Uterus (tissue), 4 donors: ENCODE data around the gene TMEM26. TPM values are rescaled to one million over a fixed set of nuclear protein-coding genes. Genes with fewer than 3 reads are reported as not detected.

Source experiments
- DNase-seq, 2 donors: peaks; one replicate each; pipeline ENCODE4 v3.0.0-alpha.2; 2019 to 2020
- H3K27ac ChIP-seq, 2 donors: fragments of 200-600 bp; sonication (generic); 1 replicate in 1 of 2; 2 replicates in 1 of 2; pipeline ENCODE4 v1.5.1; 2016 to 2018
- H3K27me3 ChIP-seq, 2 donors: fragments of 200-600 bp; sonication (generic); one replicate each; pipeline ENCODE4 v1.5.1; 2018 to 2019; ENCODE audit warnings: control low read depth in 1 of 2
- H3K36me3 ChIP-seq, 2 donors: fragments of 200-600 bp; sonication (generic); one replicate each; pipeline ENCODE4 v1.5.1; 2019; ENCODE audit warnings: control low read depth in 1 of 2
- H3K4me1 ChIP-seq, 2 donors: fragments of 200-600 bp; sonication (generic); one replicate each; pipeline ENCODE4 v1.5.1; 2018 to 2019; ENCODE audit warnings: control low read depth in 1 of 2
- H3K4me3 ChIP-seq, 2 donors: fragments of 200-600 bp; sonication (generic); 1 replicate in 1 of 2; 2 replicates in 1 of 2; pipeline ENCODE4 v1.5.1; 2018 to 2019; ENCODE audit warnings: mild to moderate bottlenecking in 1 of 2
- H3K9me3 ChIP-seq, 2 donors: fragments of 200-600 bp; sonication (generic); one replicate each; pipeline ENCODE4 v1.5.1; 2019; ENCODE audit warnings: control low read depth in 1 of 2
- CTCF ChIP-seq, 4 experiments: fragments of 200-600 bp in 2 of 4; fragments of 450-650 bp in 2 of 4; sonication (generic) in 2 of 4; IDR thresholded peaks; one replicate each; pipeline ENCODE4 v1.5.1; 2016 to 2019; ENCODE audit warnings: antibody characterized with exemption in 4 of 4, mild to moderate bottlenecking in 2 of 4, moderate library complexity in 1 of 4
- POLR2A ChIP-seq, 2 donors: fragments of 450-650 bp; IDR thresholded peaks; one replicate each; pipeline ENCODE4 v1.6.1; 2016; ENCODE audit warnings: antibody characterized with exemption in 2 of 2, mild to moderate bottlenecking in 1 of 2, moderate library complexity in 1 of 2
- intact Hi-C: fragments of 100-400 bp; cut with DNase I; formaldehyde crosslinking; loops from one replicate; pipeline ENCODE4 v1.15.1; 2023; ENCODE audit warnings: low total_unique reads
- total RNA-seq, 4 donors: library from RNA; depleted of rRNA in 3 of 4; stranded (reverse); fragments of >200 nt in 3 of 4; gene quantifications; one replicate each; pipeline versions ENCODE4 v1.1.0 to v1.2.4, GENCODE V29; 2014 to 2023
- donor health status: DM: yes; HTN: yes; CAD: no.

The TMEM26 gene
- total RNA-seq, 4 donors from 2014 or later: 0.29 to 35.7 (median 1.8) TPM

- no peaks in the 10 kb centered on the region for H3K9me3 ChIP-seq
- H3K4me1 ChIP-seq: no peaks in the 10 kb centered on the region
- intact Hi-C loops: no loop called here
- no peak overlapping the region for H3K4me3 ChIP-seq
- H3K27ac ChIP-seq: no peak overlapping the region
- TF ChIP-seq POLR2A (IDR thresholded peaks at IDR 0.05) (no peak), CTCF (IDR thresholded peaks at IDR 0.05) (no peak)
- no peaks in the 10 kb centered on the region for H3K36me3 ChIP-seq
- no peaks in the 10 kb centered on the region for H3K27me3 ChIP-seq
- DNase-seq: no peak
These were observed 24.3 kb upstream of the TMEM26 start for GRCh38 chr10:61477451-61477850.

GRCh38 chr10:61476529-61476928 lies 23.3 kb upstream of the TMEM26 start:
- intact Hi-C loops: no loop called here
- Histone ChIP-seq H3K27me3 (no peaks in the 10 kb centered on the region), H3K4me1 (no peaks in the 10 kb centered on the region), H3K4me3 (no peak overlapping the region), H3K36me3 (no peaks in the 10 kb centered on the region), H3K9me3 (no peaks in the 10 kb centered on the region), H3K27ac (no peak overlapping the region)
- DNase-seq: no peak
- TF ChIP-seq POLR2A (IDR thresholded peaks at IDR 0.05): no peak
- no peak for TF ChIP-seq CTCF (IDR thresholded peaks at IDR 0.05)

- Histone ChIP-seq H3K4me3 (no peak overlapping the region), H3K36me3 (no peaks in the 10 kb centered on the region), H3K4me1 (no peaks in the 10 kb centered on the region), H3K9me3 (no peaks in the 10 kb centered on the region), H3K27me3 (no peaks in the 10 kb centered on the region), H3K27ac (no peak overlapping the region)
- TF ChIP-seq CTCF (IDR thresholded peaks at IDR 0.05): no peak
- no peak for TF ChIP-seq POLR2A (IDR thresholded peaks at IDR 0.05)
- intact Hi-C loops: no loop called here
- no peak for DNase-seq
These were observed 22.3 kb upstream of the TMEM26 start for GRCh38 chr10:61475449-61475873.

GRCh38 chr10:61472090-61472674 lies 19.0 kb upstream of the TMEM26 start:
- Histone ChIP-seq H3K27me3 (no peaks in the 10 kb centered on the region), H3K9me3 (no peaks in the 10 kb centered on the region), H3K36me3 (no peaks in the 10 kb centered on the region), H3K27ac (no peak overlapping the region), H3K4me3 (no peak overlapping the region), H3K4me1 (no peaks in the 10 kb centered on the region)
- DNase-seq: no peak
- intact Hi-C loops: no loop called here
- TF ChIP-seq CTCF (IDR thresholded peaks at IDR 0.05) (no peak), POLR2A (IDR thresholded peaks at IDR 0.05) (no peak)

GRCh38 chr10:61471491-61471890 lies 18.3 kb upstream of the TMEM26 start:
- intact Hi-C loops: no loop called here
- no peak for DNase-seq
- Histone ChIP-seq H3K4me3 (no peak overlapping the region), H3K36me3 (no peaks in the 10 kb centered on the region), H3K9me3 (no peaks in the 10 kb centered on the region), H3K27ac (no peak overlapping the region), H3K4me1 (no peaks in the 10 kb centered on the region), H3K27me3 (no peaks in the 10 kb centered on the region)
- no peak for TF ChIP-seq CTCF (IDR thresholded peaks at IDR 0.05)
- TF ChIP-seq POLR2A (IDR thresholded peaks at IDR 0.05): no peak
